A549 (cell line): ENCODE measurements around the gene ABCA2. TPM values are rescaled to one million over a fixed set of nuclear protein-coding genes. Genes with fewer than 3 reads are reported as not detected.

Experiments
- ATAC-seq, 2 experiments: fragments of 200-7000 bp in 1 of 2; fragments of >200 bp in 1 of 2; cut with Nextera tagmentation in 1 of 2; cut with Tn5 transposase in 1 of 2; 3 replicates each; pipeline versions ENCODE4 v1.8.0 to v1.9.1; 2018 to 2020; ENCODE audit warnings: mild to moderate bottlenecking in 1 of 2, moderate library complexity in 1 of 2
- CTCF ChIA-PET: fragments of 300-600 bp; sonication (Branson Sonifier 250); formaldehyde crosslinking; extraction: SDS; loops from one replicate; lab custom pipeline; 2021; ENCODE audit warnings: antibody characterized with exemption, inconsistent platforms; lab: Yijun Ruan, JAX
- POLR2A ChIA-PET: fragments of 350-600 bp; formaldehyde crosslinking; extraction: SDS; loops from one replicate; lab custom pipeline; 2021; ENCODE audit warnings: antibody characterized with exemption, inconsistent platforms; lab: Yijun Ruan, JAX
- DNase-seq, 2 experiments: peaks; one replicate each; pipeline versions ENCODE4 v3.0.0 to v3.0.0-alpha.2; 2011 to 2016; ENCODE audit warnings: low read depth in 1 of 2, low spot score in 1 of 2
- FAIRE-seq: peaks from 2 replicates; lab custom pipeline; 2011; peaks lifted over from hg19 to GRCh38; lab: Jason Lieb, UNC
- H3K27ac ChIP-seq, 2 experiments: fragments of >200 bp; sonication (Bioruptor Twin); formaldehyde crosslinking; 3 replicates each; pipeline ENCODE4 v1.5.1; 2016 to 2017
- H3K4me1 ChIP-seq: fragments of >200 bp; sonication (Bioruptor Twin); formaldehyde crosslinking; 3 replicates; pipeline ENCODE4 v1.6.1; 2016
- H3K4me2 ChIP-seq: fragments of >200 bp; sonication (Bioruptor Twin); formaldehyde crosslinking; 3 replicates; pipeline ENCODE4 v1.6.1; 2016
- H3K4me3 ChIP-seq: fragments of >200 bp; sonication (Bioruptor Twin); formaldehyde crosslinking; 3 replicates; pipeline ENCODE4 v1.5.1; 2016
- H3K9me3 ChIP-seq: fragments of >200 bp; sonication (Bioruptor Twin); formaldehyde crosslinking; 3 replicates; pipeline ENCODE4 v1.6.1; 2016
- ATOH8 ChIP-seq: fragments of 250-450 bp; sonication (Bioruptor Pico); IDR thresholded peaks from 2 replicates; pipeline ENCODE4 v1.5.0; 2020; ENCODE audit warnings: low read depth, mild to moderate bottlenecking, moderate library complexity
- BHLHE40 ChIP-seq: IDR thresholded peaks from 2 replicates; pipeline ENCODE4 v1.6.1; 2012; ENCODE audit warnings: low read depth, low read length, inconsistent platforms
- CHD4 ChIP-seq: fragments of 200-600 bp; sonication (generic); IDR thresholded peaks from 2 replicates; pipeline ENCODE4 v1.6.1; 2016; ENCODE audit warnings: antibody characterized with exemption, mild to moderate bottlenecking, borderline replicate concordance
- CTCF ChIP-seq: fragments of >200 bp; sonication (Bioruptor Twin); formaldehyde crosslinking; IDR thresholded peaks from 3 replicates; pipeline ENCODE4 v1.5.1; 2016
- EHF ChIP-seq: fragments of 250-450 bp; sonication (Bioruptor Pico); IDR thresholded peaks from 2 replicates; pipeline ENCODE4 v1.5.0; 2020; ENCODE audit warnings: mild to moderate bottlenecking
- EHMT2 ChIP-seq: fragments of 200-600 bp; sonication (generic); IDR thresholded peaks from 2 replicates; pipeline ENCODE4 v1.6.1; 2016; ENCODE audit warnings: antibody characterized with exemption, low read depth, mild to moderate bottlenecking, moderate library complexity
- EP300 ChIP-seq, 2 experiments: fragments of >200 bp; sonication (Bioruptor Twin); formaldehyde crosslinking; IDR thresholded peaks; 2 replicates in 1 of 2; 3 replicates in 1 of 2; pipeline ENCODE4 v1.6.1; 2016 to 2017
- FOSL2 ChIP-seq, 2 experiments: fragments of 450-650 bp in 1 of 2; fragments of >200 bp in 1 of 2; sonication (Bioruptor Twin) in 1 of 2; formaldehyde crosslinking; IDR thresholded peaks; 2 replicates each; pipeline versions ENCODE4 v1.5.0 to v1.6.1; 2016 to 2020; ENCODE audit warnings: mild to moderate bottlenecking in 1 of 2, moderate library complexity in 1 of 2
- HEYL ChIP-seq: fragments of 250-450 bp; sonication (Bioruptor Pico); IDR thresholded peaks from 2 replicates; pipeline ENCODE4 v1.8.0; 2021; ENCODE audit warnings: mild to moderate bottlenecking, moderate library complexity
- JUNB ChIP-seq: fragments of >200 bp; sonication (Bioruptor Twin); formaldehyde crosslinking; IDR thresholded peaks from 2 replicates; pipeline ENCODE4 v1.6.1; 2016
- KDM1A ChIP-seq: fragments of 200-600 bp; sonication (generic); IDR thresholded peaks from 2 replicates; pipeline ENCODE4 v1.6.1; 2016; ENCODE audit warnings: low read depth, mild to moderate bottlenecking
- KDM5A ChIP-seq: fragments of 200-600 bp; sonication (generic); IDR thresholded peaks from 2 replicates; pipeline ENCODE4 v1.6.1; 2016; ENCODE audit warnings: antibody characterized with exemption, mild to moderate bottlenecking
- MYC ChIP-seq: IDR thresholded peaks from 2 replicates; pipeline ENCODE4 v1.6.1; 2012; ENCODE audit warnings: mild to moderate bottlenecking, inconsistent platforms, low read length, improper control_type of control experiment, borderline replicate concordance
- NFE2L2 ChIP-seq: fragments of 150-350 bp; conservative IDR thresholded peaks from 2 replicates; pipeline ENCODE4 v1.6.1; 2014; ENCODE audit warnings: low read length
- NR3C1 ChIP-seq: fragments of >200 bp; sonication (Bioruptor Twin); formaldehyde crosslinking; IDR thresholded peaks from 3 replicates; pipeline ENCODE4 v1.6.1; 2017
- POLR2AphosphoS2 ChIP-seq: conservative IDR thresholded peaks from 2 replicates; pipeline ENCODE4 v1.6.1; 2012; ENCODE audit warnings: low read length, improper control_type of control experiment, inconsistent platforms
- RAD21 ChIP-seq, 2 experiments: fragments of >200 bp in 1 of 2; sonication (Bioruptor Twin) in 1 of 2; formaldehyde crosslinking in 1 of 2; IDR thresholded peaks in 1 of 2; conservative IDR thresholded peaks in 1 of 2; 2 replicates in 1 of 2; 3 replicates in 1 of 2; pipeline ENCODE4 v1.6.1; 2012 to 2018; ENCODE audit warnings: inconsistent platforms in 1 of 2
- RARB ChIP-seq: fragments of 250-450 bp; sonication (Bioruptor Pico); IDR thresholded peaks from 2 replicates; pipeline ENCODE4 v1.8.0; 2021; ENCODE audit warnings: mild to moderate bottlenecking, moderate library complexity
- RFX5 ChIP-seq: fragments of 450-650 bp; IDR thresholded peaks from 2 replicates; pipeline ENCODE4 v1.7.1; 2014; ENCODE audit warnings: antibody characterized with exemption, mild to moderate bottlenecking, moderate library complexity
- SMC3 ChIP-seq: fragments of >200 bp; sonication (Bioruptor Twin); formaldehyde crosslinking; IDR thresholded peaks from 3 replicates; pipeline ENCODE4 v1.6.1; 2018; ENCODE audit warnings: inconsistent platforms
- TFCP2L1 ChIP-seq: fragments of 250-450 bp; sonication (Bioruptor Pico); IDR thresholded peaks from 2 replicates; pipeline ENCODE4 v1.5.0; 2021; ENCODE audit warnings: mild to moderate bottlenecking
- TP53 ChIP-seq: fragments of 250-450 bp; sonication (Bioruptor Pico); IDR thresholded peaks from 2 replicates; pipeline ENCODE4 v1.5.0; 2021; ENCODE audit warnings: mild to moderate bottlenecking, moderate library complexity
- ZFP36 ChIP-seq: fragments of 450-650 bp; IDR thresholded peaks from 2 replicates; pipeline ENCODE4 v1.6.1; 2014; ENCODE audit warnings: borderline replicate concordance; ENCODE audit not compliant: partially characterized antibody
- ZSCAN20 ChIP-seq: fragments of 250-450 bp; sonication (Bioruptor Pico); IDR thresholded peaks from 2 replicates; pipeline ENCODE4 v1.8.0; 2022; ENCODE audit warnings: mild to moderate bottlenecking, moderate library complexity
- WGBS: methylation state at CpG from one replicate; pipeline ENCODE4 v1.1.6; 2017; ENCODE audit errors: missing lambda C conversion rate; 5-methylcytosine and 5-hydroxymethylcytosine counted together
- polyA plus RNA-seq, 4 experiments: library from polyadenylated mRNA; depleted of rRNA in 3 of 4; stranded (reverse); fragments of >200 nt; fragmentation: RNase III in 1 of 4; extraction: RNeasy Plus Mini Kit Qiagen cat#74134 plus additional on column Dnase treatment in 1 of 4; gene quantifications; 2 replicates in 3 of 4; 3 replicates in 1 of 4; pipeline ENCODE4 v1.2.3, GENCODE V29; 2011 to 2017
- TF ChIP-seq, protein P1 (sequence below): fragments of 450-650 bp; IDR thresholded peaks from 2 replicates; pipeline ENCODE4 v1.6.1; 2014; ENCODE audit warnings: antibody characterized with exemption

ABCA2 gene
- polyA plus RNA-seq, 2 of the 4 experiments (the other 2 are of a cell fraction), result 8.3 to 24.7 TPM

- ATAC-seq, result no peak
- ChIA-PET CTCF (interaction anchor here (0.8 to 20.4 kb wide), 23 partner anchors 6 to 243 kb away, joined by 3 to 282 read pairs (median 12); partner anchors contain the start of genes AJM1, C8G, ENTPD2 and FBXW5), POLR2A (no interaction called here)
- no peak overlapping the region for H3K27ac ChIP-seq
- no peak for FAIRE-seq
- 89% methylated on average over 48 of the region's 65 CpGs for WGBS
- no peak overlapping the region for H3K4me3 ChIP-seq
- H3K4me2 ChIP-seq, result no peak overlapping the region
- no peak for TF ChIP-seq RFX5
- TF ChIP-seq NFE2L2, result no peak
- no peak for TF ChIP-seq CHD4
- no peak for TF ChIP-seq CTCF
- TF ChIP-seq ZSCAN20 (CRISPR knock-in tag), result no peak
- no peak for TF ChIP-seq RAD21 (conservative IDR thresholded peaks at IDR 0.05 in 1 of 2, IDR thresholded peaks at IDR 0.05 in 1 of 2)
- TF ChIP-seq, protein P1, sequence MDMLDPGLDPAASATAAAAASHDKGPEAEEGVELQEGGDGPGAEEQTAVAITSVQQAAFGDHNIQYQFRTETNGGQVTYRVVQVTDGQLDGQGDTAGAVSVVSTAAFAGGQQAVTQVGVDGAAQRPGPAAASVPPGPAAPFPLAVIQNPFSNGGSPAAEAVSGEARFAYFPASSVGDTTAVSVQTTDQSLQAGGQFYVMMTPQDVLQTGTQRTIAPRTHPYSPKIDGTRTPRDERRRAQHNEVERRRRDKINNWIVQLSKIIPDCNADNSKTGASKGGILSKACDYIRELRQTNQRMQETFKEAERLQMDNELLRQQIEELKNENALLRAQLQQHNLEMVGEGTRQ, result no peak
- no peak for TF ChIP-seq EHF (CRISPR knock-in tag)
- no peak for TF ChIP-seq NR3C1
- TF ChIP-seq TP53, result no peak
- TF ChIP-seq EP300 (IDR thresholded peaks at IDR 0.05), result no peak
- TF ChIP-seq EHMT2, result no peak
- no peak for TF ChIP-seq POLR2AphosphoS2
- no peak for TF ChIP-seq ATOH8 (CRISPR knock-in tag)
- TF ChIP-seq ZFP36, result no peak
- TF ChIP-seq TFCP2L1 (CRISPR knock-in tag), result no peak
- no peak for TF ChIP-seq MYC
- TF ChIP-seq JUNB, result no peak
- no peak for TF ChIP-seq SMC3
- TF ChIP-seq RARB (CRISPR knock-in tag), result no peak
- H3K9me3 ChIP-seq, result no peaks in the 10 kb centered on the region
- no peak for DNase-seq
- H3K4me1 ChIP-seq, result peaks cover 37% of the 10 kb centered on the region
Measured at GRCh38 chr9:137030538-137031527, 2.8 kb upstream of the ABCA2 start.

DNA sequence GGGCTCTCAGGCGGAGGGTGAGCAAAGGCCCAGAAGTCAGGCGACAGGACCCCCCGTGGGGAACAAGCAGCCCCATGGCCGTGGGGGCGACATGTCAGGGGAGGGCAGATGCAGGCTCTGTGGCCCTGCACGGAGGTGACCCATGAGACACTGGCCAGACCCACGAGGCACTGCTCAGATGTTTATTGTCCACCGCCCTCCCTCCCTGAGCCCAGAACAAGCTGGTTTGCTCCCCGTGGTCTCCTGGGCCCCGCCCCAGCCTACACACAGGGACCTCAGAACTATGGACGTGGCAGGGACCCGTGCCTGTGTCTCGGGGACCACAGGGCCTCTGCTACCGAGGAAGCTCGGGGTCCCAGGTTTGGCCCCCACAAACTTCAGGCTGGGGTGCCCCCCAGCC, 2.0 kb upstream of the ABCA2 start:
- no peak for ATAC-seq
- H3K4me2 ChIP-seq, result no peak overlapping the region
- H3K9me3 ChIP-seq, result no peaks in the 10 kb centered on the region
- DNase-seq, result no peak
- 75% methylated on average over 10 of the region's 15 CpGs for WGBS
- CTCF ChIA-PET, result interaction anchor here (0.5 to 20.4 kb wide), 65 partner anchors 7 to 301 kb away, joined by 3 to 282 read pairs (median 5); partner anchors contain the start of genes AJM1, ANAPC2, C8G and CLIC3
- peaks cover 33% of the 10 kb centered on the region for H3K4me1 ChIP-seq
- POLR2A ChIA-PET, result interaction anchor here (1.0 to 1.9 kb wide), 4 partner anchors 17 to 100 kb away, joined by 3 to 8 read pairs (median 4); partner anchors contain the start of genes CLIC3, NPDC1 and PAXX
- no peak overlapping the region for H3K27ac ChIP-seq
- H3K4me3 ChIP-seq, result no peak overlapping the region
- no peak for FAIRE-seq
- TF ChIP-seq ATOH8 (CRISPR knock-in tag) (no peak), KDM1A (no peak), POLR2AphosphoS2 (no peak), CTCF (no peak), HEYL (no peak), ZFP36 (no peak), KDM5A (no peak), EP300 (IDR thresholded peaks at IDR 0.05) (no peak), FOSL2 (IDR thresholded peaks at IDR 0.05) (no peak), FOSL2 (CRISPR knock-in tag; IDR thresholded peaks at IDR 0.05) (no peak), BHLHE40 (no peak), EHF (CRISPR knock-in tag) (no peak)
